ENCODE results near the gene PPP2R2C.

Gene PPP2R2C

DNA sequence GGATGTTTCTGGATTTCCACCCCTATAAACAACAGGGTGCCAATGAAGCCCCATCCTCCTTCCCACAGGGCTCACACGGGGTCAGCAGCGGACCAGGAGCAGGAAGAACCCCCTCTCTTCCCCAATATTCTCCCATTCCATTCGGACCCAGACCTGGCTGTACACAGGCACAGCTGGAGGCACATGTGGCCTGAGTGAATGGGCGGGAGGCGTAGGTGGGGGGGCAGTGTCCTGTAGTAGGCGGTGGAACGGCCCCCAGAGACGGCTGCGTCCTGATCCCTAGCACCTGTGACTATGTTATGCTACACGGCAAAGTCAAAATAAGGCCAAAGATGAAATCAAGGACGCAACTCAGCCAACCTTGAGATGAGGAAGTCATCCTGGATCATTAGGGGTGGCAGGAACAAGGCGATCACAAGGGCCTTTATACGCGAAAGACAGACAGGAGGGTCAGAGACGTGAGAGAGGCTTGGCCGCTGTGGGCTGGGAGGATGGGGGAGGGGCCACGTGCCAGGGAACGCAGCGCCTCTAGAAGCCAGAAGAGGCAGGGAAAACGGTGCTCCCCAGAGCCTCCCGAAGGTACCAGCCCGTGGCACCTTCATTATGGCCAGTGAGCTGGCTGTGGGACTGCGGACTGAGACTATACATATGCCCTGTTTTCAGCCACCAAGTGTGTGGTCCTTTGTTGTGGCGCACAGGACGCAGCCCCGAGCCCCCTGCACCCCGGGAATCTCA, 127.2 kb downstream of the PPP2R2C start:
- no peak for DNase-seq (ENCODE audit: low spot score)

DNA sequence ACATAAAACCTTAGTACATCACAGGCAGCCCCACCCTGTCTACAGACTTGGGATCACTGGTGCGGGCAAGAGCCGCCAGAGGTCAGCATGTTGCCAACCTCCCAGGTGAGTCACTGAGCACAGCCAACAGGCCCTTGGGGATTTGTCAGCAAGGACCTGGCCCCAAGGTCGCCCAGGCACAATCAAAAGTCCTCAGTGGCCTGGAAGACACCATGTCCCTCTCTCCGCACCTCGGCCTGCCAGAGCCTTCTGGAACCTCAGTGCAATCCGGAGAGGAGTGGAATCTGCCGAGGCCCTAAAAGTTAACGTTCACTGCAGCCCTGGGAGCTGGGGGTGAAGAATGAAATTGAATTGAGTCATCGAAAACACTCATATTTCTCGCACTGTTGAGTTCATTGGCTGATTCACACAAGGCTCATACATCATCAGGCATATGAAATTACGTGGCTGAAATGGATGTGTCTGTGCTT, 128.4 kb downstream of the PPP2R2C start:
- no peak for DNase-seq (ENCODE audit: low spot score)

DNA sequence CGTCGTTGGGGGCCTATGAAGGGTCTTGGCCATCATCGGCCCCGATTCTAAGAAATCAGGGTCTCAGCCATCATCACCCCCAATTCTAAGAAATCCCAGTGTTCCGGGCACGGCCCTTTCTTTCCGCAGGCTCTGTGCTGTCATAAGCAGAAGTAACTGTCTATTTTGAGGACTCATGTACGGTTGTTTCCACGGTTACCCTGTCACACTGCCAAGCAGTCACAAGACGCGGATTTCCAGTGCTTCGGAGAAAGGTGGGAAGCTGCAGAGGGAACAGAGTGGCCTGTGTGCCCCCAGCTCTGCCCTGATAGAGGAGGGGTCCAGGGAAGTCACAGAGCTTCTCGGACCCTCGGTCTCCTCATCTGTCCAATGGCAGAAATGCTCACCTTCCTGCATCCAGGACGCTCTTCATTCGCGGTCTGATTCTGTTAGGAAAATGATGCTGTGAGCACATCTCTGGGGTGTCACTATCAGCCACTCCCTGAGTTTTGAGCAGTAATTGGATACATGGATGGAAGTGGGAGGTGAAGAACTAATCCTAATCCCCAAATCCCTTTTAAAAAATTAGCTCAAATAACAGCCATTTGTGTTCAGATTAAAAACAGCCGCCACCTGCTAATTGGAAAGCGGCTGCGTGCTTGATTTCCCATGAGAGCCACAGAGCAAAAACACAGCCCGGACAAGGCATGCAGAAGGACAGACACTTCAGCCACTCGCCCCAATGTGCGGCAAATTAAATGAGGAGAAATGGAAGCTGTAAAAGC, 129.7 kb downstream of the PPP2R2C start:
- DNase-seq (ENCODE audit: low spot score): no peak

DNA sequence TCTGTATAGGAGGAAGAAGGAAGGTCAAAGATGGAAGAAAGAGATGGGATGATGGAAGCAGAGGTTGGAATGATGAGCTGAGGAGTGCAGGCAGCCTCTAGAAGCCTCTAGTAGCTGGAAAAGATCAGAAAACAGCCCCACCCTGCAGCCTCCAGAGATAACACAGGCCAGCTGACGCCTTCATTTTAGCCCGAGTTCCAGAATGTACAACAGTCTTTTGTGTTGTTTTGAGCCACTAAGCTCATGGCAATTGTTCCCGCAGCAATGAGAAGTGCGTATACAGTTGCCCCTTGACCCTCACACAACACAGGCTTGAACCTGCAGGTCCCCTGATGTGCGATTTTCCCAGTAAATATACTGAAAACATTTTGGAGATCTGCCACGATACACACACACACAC, 130.7 kb downstream of the PPP2R2C start:
- DNase-seq (ENCODE audit: low spot score): no peak

DNA sequence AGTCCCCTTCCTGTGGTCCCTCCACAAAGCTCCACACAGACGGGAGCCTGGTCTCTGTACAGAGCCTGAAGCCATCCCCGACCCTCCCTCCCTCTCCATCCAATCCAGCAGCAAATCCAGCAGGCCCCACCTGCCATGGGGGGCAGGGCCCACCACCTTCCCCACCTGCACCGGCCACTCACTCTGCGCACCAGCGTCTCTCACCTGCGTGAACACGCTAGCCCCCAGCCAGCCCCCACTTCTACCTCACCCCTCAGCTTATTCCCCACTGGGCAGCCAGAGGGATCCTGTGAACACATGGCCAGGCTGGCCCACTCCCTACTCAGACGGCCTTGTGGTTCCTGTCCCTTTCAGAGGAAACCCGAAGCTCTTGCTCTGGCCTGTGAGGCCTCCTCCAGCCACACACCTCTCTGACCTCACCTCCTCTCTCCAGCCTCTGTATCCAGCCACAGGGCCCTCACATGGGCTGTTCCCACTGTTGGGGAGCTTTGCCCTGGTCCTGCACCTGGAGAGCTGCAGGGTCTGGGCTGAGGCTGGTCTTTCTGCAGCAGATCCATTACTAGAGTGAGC, 131.9 kb downstream of the PPP2R2C start:
- DNase-seq (ENCODE audit: low spot score): no peak

DNA sequence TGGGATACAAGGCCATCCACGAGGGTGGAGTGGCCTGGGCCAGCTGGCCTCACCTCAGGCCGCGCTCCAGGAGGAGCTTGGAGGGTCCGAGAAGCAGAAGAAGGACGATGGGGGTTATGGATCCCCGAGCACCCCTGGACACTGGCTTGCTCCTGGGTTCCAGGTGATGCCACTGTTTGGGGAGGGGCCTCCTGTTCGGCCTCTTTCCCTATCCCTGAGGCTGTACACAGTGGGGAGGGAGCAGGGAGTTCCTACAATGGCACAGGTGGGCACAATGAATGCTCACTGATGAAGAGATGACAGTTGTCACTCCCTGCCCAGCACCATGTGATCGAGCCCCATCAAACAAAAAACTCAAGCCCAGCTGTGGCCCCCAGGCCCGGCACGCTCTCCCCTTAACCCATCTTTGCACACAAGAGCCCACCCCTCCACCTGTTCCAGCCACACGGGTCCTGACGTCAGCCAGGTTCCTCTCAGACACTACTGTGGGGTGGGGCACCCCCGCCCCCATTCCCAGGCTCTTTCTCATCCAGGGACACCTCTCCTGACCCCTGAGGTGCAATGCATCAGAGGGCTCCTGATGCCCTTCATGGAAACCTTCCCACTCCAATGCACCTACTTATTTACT, 132.5 kb downstream of the PPP2R2C start:
- DNase-seq (ENCODE audit: low spot score): no peak

DNA sequence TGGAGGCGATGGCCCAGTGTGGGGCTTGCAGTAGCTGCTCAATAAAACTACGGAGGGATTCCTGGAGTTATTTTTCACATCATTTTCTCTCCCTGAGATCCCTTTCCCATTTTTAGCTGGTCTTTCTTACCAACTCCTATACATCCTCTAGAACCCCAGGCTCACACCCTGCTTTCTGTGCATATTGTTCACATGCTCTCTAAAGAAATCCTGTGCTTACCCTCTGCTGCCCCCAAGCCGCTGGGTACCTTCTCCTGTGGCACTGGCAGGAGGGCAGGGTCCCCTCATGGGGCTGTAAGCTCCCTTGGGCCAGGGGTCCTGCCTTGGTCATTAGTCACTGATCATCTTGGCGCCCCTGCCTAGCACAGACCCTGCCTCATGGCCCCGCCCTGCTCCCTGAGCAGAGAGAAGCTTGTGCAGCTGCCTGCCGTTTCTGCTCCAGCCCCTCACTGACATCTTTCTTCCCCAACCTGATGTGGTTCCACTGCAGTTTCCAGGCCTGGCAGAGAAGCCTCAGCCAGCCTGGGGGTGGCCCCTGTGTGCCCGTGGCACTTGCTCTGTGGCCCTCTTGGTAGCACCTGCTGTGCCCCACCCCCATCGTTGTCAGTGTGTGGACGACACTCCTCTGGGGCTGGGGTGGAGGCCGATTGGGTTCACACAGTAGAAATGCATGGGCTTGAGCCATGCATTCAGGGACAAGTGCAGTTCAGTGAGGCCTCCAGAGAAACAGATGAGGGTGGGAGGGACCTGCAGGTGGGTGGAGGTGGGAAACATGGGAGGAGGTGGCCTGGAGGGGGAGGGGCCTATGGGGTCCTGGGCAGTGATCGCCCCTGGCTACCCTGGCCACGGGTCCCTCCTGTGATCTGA, 133.2 kb downstream of the PPP2R2C start:
- DNase-seq (ENCODE audit: low spot score): no peak

DNA sequence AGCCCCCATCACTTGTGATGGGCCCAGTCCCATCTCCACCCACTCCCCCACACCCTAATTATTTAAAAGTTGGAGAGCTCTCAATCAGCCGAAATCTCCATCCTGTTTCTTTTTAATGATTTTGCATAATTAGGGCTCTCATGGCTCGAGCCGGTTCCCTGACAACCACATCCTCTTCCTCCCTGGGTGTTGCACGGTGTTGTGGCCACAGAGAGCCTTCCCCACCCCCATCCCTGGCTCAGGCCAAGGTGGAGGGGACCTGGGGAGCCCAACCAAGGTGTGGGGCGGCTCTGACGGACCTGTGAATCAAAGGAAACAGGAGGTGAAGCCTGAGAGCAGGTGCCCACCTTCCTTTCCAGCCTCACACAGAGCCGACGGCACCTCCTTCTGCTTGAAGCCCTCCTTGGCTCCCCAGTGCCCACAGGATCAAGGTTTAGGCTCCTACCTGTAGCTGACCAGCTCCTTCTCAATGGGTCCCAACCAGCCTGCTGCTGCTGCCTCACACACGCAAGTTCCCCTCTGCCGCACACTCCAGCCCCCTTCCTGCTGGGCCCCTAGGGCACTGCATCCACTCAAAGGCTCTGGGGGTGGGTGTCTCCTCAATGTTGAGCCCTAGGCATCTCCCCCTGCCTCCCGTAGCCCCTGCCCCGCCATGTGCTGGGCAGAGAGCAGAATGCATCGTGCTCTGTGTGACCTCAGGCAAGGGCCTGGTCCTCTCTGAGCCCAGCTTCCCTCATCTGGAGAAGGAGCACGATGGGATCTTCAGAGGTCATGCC, 134.1 kb downstream of the PPP2R2C start:
- DNase-seq (ENCODE audit: low spot score): peak; percentile 25

DNA sequence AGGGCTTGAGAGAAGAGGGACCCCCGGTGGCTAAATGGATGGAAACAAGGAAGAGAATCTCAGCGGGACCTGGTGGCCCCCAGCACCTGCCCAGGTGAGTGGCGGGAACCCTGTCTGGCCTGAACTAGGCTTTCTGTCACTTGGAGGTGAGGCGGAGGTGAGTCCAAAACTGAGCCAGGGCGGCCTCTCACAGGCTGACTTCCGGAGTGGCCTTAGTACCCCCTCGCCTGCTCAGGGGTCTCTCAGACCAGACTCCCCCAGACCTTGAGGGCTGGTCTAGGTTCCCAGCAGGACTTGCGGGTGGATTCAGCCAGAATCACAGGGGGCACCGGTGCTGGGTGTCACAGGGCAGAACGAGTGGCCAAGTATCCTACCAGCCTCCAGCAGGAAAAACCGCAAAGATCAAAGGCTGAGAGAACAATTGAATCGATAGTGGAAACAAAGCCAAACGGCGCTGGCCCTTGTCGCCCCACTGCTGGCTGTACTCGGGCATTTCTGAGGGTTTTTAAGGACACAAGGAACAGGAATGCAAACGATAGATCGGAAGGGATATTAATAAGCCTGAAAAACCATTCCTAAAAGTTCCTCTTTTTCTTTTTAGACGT, 135.0 kb downstream of the PPP2R2C start:
- DNase-seq (ENCODE audit: low spot score): no peak

DNA sequence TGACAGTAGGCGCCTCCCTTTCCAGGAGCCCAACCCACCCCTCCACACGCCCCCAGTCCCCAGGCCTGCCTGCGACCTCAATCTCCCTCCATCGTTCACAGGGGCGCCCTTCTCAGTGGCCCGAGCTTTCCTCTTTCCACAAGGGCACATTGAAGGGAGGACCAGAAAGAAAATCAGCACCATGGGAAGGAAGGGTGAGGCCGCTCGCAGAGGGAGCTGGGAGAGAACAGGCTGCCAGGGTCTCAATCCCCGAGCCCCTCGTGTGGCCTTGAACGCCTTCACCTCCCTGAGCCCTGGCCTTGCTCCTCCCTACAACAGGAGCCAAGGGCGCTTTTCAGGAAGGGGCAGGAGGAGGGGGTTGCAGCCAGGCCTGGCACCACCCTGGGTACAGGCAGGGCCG, 136.2 kb downstream of the PPP2R2C start:
- no peak for DNase-seq (ENCODE audit: low spot score)

DNA sequence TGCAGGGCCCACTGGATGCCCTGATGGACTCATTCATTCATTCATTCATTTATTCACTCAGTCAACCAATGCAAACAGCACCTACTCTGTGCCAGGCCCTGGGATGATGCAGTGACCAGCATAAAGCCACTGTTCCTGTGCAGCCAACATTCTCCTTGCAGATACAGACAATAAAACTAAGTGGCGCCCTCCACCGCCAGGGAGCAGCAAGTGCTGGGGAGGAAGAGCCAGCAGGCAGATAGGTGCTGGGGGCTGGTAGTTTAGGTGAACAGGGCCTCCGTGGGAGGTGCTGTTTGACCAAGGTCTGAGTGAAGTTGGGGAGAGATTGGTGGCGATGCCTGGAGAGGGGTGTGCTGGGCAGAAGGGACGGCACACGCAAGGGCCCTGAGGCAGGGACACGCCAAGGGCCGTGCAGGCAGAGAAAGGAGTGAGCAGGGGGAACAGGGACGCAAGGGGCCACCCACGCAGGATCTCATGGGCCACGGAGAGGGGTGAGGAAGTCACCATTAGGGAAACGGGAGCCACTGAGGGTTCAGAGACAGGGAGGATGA, 137.3 kb downstream of the PPP2R2C start:
- DNase-seq (ENCODE audit: low spot score): no peak

DNA sequence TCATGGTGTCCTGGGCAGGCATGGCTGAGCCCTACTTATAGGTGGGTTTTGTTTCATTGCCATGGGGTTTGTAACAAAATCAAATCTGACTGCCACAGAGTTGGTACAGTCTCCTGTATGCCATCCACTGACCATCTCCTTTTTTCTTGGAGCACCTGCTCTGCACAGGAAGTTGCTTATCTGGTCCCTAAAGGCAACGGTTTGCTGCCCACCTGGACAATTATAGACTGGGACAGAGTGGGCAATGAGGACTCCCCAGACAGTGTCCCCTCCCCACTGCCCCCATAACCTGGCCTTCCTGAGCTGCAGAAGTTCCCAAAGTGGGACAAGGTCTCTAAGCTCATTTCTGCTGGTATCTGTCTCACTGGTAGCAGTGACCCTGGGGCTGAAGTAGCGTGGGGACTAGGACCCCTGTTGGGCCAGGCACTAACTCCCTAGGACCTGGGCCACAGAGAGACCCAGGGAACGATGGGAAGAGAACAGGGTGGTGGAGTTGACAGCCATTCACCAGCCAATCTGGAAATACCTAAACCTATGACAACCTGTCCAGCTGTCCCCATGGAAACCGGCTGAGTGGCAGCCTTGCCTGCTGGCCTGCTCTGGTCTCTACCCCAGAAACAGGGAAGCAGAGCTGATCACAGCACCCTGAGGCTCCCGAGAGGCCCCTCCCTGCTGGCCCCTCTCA, 138.1 kb downstream of the PPP2R2C start:
- no peak for DNase-seq (ENCODE audit: low spot score)

DNA sequence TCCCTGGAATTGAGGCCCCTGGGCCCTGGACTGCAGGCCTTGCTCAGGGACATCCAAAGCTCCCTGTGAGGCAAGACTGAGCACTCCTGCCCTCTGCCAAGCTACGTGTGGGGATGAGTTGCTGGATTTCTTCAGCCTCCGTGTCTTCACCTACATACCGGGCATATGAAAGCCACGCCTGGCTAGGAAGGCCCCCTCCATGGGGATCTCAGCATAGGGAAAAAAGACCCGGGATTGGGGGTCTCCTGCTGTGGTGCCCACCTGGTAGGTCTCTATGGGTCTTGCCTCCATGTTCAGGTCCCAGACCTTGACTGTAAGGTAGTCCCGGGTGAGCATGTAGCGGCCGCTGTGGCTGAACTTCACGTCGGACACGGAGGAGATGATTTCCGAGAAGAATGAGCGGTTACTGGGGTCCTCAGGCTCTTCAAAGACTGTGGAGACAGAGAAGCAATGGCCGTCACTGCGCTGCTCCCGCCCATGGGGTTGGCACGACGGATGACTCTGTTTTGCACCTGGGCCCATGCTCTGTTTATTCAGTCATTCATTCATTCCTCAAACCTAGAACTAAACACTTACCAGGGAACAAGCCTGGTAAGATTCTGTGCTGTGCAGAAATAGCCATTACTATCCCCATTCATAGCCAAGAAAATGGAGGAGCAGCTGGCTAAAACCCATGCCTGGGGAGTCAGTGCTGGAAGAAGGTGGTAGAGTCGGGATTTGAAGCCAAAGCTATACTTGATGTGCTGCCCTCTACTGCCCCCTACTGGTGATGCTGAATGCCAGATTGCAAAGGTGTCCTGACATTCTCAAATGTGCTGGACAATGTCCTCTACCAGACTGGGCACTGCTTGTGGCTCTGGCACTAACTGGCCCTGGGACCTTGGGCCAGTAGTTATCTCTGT, 138.9 kb downstream of the PPP2R2C start:
- DNase-seq (ENCODE audit: low spot score): no peak

DNA sequence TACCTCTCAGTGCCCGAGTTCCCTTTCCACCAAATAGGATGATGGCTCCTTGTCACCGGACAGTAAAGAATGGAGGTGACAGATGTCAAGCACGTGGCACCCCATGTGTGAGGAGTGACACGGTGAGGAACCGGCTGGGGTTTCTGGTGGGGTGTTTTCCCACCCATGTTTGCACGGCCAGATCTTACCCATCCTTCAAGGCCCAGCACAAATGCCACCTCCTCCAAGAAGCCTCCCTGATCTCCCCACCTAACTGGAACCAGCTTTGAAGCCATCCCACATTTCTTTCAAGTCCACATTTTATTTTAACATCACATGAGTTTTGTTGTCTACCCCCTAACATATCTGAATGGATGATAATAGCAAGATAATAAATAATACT, 139.8 kb downstream of the PPP2R2C start:
- no peak for DNase-seq (ENCODE audit: low spot score)

DNA sequence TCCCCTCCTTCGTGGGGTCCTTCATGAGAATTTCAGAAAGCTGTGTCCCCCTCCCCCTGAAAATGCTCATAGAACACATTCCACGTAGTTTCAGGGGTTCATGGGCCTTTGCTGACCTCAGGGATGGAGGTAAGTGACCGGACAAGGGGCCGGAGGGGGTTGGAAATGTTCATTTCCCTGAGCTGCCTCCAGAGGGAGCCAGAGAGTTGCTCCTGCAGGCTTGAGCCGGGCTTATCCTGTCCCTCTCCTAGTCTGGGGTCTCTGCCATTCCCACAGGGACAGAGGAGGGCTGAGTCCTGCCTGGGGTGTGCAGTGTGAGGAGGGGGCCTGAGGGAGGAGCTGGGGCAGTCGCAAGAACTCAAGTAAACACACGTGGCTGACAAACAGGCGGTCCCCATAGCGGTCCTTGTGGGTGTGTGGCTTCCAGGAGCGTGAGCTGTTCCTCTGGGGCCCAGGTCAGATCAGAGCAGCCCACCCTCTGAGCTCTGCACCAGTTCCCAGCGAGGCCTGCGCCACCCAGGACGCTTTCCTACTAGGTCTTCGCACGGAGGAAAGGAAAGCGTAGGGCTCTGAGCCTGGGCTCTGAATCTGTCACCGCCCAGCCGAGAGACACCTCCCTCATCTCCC, 140.3 kb downstream of the PPP2R2C start:
- DNase-seq (ENCODE audit: low spot score): peak; percentile 10

DNA sequence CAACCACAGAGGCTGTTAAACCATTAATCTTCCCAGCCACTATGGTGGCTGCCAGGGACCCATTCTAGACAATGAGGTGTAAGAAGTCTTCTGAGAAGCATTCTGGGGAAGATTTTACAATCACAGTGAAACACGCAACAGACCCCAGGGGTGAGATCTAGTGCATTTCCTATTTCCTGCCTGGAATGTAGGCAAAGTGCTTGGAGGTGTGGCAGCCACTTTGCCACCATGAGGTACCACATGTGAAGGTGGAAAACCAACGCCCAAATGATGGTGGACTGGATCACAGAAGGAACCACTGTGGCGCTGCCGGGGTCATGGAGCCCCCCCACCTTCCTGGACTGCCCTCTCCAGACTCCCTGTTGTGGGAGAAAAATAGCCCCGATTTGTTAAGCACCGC, 140.9 kb downstream of the PPP2R2C start:
- no peak for DNase-seq (ENCODE audit: low spot score)

DNA sequence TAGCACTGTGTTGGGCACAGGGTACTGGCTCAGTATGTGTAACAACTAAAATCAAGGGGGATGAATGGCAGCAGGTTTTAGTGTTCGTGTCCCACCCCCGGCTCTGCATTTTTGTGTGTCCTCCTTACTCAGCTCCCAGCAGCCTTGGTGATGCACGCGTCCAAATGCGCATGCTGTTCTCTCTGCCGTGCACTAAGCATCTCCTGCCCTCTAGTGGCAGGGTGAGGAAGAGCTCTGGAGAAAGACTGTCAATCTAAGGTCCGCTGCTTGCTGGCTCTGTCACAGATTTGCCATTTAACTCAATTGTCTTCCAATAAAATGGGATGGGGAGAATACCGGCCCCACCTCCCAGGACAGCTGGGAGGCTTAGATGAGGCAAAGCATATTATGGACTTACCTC, 141.4 kb downstream of the PPP2R2C start:
- DNase-seq (ENCODE audit: low spot score): no peak

DNA sequence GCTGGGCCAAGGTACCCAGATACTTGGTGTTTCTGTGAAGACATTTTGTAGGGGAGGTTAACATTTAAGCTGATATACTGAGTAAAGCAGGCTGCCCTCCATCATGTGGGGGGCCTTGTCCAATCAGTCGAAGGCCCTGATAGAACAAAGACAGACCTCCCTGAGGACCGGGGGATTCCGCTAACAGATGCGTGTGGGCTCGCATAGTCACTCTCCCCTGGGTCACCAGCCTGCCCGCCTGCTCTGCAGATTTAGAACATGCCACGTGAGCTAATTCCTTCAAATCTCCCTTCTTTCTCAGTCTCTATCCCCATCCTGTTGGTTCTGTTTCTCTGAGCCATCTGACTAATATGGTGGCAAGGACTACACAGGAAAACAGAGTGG, 142.0 kb downstream of the PPP2R2C start:
- DNase-seq (ENCODE audit: low spot score): no peak
